Measurements from ENCODE around the gene BLOC1S1. TPM values are rescaled to one million over a fixed set of nuclear protein-coding genes. Genes with fewer than 3 reads are reported as not detected.

The BLOC1S1 gene
- total RNA-seq, 4 donors from 2014 or later: 193 to 251 (median 239) TPM

DNA sequence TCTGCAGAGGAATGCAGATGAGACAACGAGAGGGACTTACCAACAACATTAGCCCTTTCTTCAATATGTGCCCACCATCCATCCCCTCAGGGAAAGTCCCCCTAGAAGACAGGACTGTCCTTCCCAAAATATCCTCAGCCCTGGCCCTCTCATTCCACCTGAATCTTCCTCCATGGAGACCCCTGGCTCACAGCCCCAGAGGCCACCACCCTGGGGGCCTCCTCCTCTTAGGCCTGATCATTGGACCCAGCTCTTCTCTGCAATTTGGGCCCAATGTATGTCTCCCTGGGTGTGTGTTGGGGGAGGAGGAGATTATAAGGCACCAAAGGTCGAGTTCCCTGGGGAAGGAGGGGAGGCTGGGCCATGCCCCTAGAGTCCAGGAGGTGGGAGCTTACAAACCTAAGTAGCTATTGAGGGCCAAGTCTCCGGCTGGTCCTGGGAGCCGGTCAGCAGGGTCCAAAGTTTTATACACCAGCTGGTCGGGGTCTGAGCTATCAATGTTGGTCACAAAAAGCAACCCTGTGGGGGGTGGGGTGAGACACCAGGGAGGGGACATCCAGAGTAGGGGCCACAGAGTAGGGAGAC lies 16.3 kb upstream of the BLOC1S1 start:
- no peak for TF ChIP-seq CTCF (IDR thresholded peaks at IDR 0.05; ENCODE audit: low read depth)

DNA sequence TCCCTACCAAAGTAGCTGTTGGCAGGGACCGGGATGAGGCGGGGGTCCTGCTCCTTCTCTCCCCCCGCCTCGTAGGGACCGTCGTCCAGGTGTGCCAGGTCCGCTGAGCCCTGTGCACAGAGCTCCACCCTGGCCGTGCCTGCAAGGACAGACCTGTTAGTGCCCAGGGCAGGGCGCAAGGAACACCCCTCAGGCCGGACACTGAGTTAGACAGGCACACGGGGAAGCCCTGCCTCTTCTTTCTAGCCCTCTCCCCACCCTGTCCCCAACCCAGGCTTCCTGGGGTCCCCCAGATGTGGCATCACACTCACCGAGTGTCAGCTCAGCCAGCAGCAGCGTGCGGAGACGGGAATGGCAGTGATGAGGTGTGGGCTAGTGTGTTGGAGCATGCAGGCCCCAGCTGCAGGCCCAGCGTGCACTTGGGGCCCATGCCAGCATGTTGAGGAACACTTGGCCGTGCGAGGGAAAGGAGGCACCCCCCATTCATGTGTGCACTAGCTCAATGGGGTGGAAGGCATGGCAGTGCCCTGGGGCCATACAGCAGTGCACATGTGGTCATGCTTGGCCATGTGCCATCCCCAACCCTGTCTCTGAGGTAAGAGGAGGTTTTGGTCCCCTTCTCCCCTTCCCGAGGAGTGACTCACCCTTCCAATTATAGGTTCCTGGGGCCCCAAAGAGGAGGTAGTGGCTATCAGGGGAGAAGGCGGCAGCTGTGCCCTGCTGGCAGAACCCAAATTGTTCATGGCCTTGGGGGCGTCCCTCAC lies 15.4 kb upstream of the BLOC1S1 start:
- TF ChIP-seq CTCF (IDR thresholded peaks at IDR 0.05; ENCODE audit: low read depth): no peak

GRCh38 chr12:55702861-55703260 lies 13.0 kb upstream of the BLOC1S1 start:
- TF ChIP-seq CTCF (IDR thresholded peaks at IDR 0.05; ENCODE audit: low read depth): no peak

DNA sequence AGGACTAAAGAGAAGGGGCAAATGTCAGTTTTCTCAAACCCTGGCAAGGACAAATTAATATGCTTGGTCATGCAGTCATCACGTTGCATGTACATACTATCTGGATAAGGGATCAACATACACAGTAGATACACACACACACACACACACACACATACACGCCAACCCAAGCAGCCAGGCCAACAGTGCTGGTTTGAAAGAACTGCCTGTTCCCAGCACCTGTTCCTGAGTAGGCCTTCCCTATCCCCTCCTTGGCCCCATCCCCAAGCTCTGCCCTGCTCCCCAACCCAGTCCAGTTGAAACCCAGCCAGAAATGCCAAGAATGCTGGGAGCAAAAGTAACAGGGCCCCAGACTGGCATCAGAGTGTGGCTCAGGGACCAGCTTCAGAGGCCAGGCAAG lies 12.6 kb upstream of the BLOC1S1 start:
- no peak for TF ChIP-seq CTCF (IDR thresholded peaks at IDR 0.05; ENCODE audit: low read depth)

DNA sequence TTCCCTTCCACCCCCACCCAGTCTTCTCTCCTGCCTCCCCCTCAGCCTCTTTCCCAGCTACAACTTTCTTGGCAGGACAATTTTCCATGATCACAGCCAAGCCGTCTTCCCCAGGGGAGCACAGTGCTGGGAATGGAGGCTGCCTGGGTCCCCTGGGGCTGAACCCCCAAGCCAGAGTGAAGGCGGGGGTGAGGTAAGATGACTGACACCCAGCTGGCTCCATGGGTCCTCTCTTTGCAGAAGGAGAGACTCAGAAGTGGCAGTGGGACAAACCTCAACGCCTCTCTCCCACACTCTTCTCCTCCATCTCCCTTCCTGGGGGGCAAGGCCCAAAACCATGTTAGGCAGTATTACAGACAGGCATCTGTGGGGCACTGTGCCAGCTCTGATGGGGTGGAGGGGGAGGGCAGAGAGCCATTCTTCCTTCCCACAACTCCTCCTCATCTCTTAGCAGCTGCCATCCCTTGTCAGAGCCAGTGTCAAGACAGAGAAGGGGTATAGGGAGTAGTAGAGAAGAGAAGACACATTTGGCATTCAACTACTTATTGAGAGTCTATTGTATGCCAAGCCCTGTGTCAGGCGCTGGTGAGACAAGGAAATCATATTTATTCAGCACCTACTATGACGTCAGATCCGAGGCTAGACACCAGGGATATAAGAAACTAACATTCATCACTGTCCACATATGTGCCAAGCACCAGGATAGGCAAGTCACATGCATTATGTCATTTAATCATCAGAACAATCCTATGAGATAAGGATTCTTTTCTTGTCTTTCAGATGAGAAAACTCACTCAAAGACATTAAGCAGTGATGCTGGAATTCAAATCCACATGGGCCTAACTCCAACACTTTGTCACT lies 11.7 kb upstream of the BLOC1S1 start:
- no peak for TF ChIP-seq CTCF (IDR thresholded peaks at IDR 0.05; ENCODE audit: low read depth)

DNA sequence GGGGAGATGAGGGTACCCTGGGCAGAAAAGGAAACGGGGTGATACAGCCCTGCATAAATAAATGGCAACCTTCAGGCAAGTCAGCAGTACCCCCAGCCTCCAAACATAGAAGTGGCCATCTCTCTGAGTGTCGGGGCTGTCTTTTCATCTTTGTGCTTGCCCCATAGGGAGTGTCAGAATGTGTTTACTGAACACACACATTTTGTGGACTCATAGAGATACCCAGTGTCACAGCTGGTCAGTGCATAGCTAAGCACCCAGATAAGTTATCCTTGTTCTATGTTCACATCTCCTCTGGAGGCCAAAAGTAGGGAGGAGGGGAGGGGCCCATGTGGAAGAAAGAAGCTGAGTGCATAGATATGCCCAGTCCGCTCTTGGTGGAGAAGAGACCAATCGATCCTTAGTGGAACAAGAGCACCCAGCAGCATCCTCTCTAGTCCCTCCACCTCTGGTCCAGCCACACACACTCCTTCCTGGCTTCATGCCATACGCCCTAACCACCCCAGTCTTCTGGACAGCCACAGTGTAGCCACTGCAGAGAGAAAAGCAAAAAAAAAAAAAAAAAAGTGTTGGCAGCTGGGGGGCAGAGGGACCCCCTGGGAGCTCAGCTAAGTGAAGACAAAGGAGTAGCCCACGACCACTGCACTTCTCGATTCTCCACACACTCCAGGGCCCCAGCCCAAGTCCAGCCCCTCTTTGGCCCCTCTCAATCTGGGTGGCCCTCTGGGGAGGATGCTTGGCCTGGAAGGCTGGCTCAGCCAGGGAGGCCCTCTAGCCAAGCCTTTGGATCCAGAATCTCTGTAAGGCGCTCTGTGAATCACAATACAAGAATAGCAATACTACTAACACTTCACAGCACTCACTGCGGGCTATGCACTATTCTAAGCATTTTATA lies 10.8 kb upstream of the BLOC1S1 start:
- no peak for TF ChIP-seq CTCF (IDR thresholded peaks at IDR 0.05; ENCODE audit: low read depth)
